Duodenal mucosa (tissue), 2 donors: ENCODE results near the gene ZNF195.
"Not testable (repeated sequence)": the region's sequence is repeated elsewhere in the genome, so short reads cannot be mapped to it uniquely, and the experiment has no call there.

ENCODE experiments used
- H3K27ac ChIP-seq: one replicate; pipeline ENCODE4 v1.7.0; 2013; ENCODE audit warnings: low read depth, low read length
- H3K27me3 ChIP-seq, 2 donors: one replicate each; pipeline ENCODE4 v1.7.0; 2013; ENCODE audit warnings: low read length in 2 of 2, control low read depth in 1 of 2; ENCODE audit not compliant: insufficient read depth in 2 of 2, control insufficient read depth in 1 of 2
- H3K36me3 ChIP-seq, 2 donors: one replicate each; pipeline ENCODE4 v1.7.0; 2013; ENCODE audit warnings: low read length in 2 of 2, control low read depth in 1 of 2; ENCODE audit not compliant: insufficient read depth in 2 of 2, control insufficient read depth in 1 of 2
- H3K4me1 ChIP-seq, 2 donors: one replicate each; pipeline ENCODE4 v1.7.0; 2013; ENCODE audit warnings: low read length in 2 of 2, control low read depth in 1 of 2; ENCODE audit not compliant: insufficient read depth in 2 of 2, control insufficient read depth in 1 of 2
- H3K4me3 ChIP-seq, 2 donors: one replicate each; pipeline ENCODE4 v1.7.0; 2013; ENCODE audit warnings: low read length in 2 of 2, low read depth in 1 of 2
- H3K9ac ChIP-seq, 2 donors: one replicate each; pipeline ENCODE4 v1.7.0; 2013; ENCODE audit warnings: low read length in 2 of 2, low read depth in 1 of 2
- H3K9me3 ChIP-seq, 2 donors: one replicate each; pipeline ENCODE4 v1.7.0; 2013; ENCODE audit warnings: low read length in 2 of 2, control low read depth in 1 of 2; ENCODE audit not compliant: control insufficient read depth in 1 of 2

Gene ZNF195

DNA sequence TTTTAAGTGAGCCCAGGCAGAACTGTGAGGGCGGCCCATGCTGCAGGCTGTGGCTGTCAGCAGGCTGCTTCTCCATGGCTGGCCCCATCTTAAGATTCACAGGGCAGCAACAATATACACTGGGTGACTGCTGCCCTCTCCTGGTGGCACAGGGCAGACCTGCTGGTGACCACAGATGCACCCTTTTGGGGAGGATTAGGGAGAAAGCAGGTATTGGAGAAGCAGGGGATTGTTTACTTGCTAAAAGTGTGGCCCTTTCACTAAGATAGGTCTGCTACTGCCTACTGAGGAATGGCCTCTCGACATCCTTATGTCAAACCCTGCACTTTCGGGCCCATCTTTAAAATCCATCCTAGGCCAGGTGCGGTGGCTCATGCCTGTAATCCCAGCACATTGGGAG is 38.1 kb upstream of the ZNF195 start:
- H3K36me3 ChIP-seq, H3K27ac ChIP-seq, H3K27me3 ChIP-seq, H3K9me3 ChIP-seq, H3K4me1 ChIP-seq, H3K4me3 ChIP-seq, H3K9ac ChIP-seq: not testable (repeated sequence)

DNA sequence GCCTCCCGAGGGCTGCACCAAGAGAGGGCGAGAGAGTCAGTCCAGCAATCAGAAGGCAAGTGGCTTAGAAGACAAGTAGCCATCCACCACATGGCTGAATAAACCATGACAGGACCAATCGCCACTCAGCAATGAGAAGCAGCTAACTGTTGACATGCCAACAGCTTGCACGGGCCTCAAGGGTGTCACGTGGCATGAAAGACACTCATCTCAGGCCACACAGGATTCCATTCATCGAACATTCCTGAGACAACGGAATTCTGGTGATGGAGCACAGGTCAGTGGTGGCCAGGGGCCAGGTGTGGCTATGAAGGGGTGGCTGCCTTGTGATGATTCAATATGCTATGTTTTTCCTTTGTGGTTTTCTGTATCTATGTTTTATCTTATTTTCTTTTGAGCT is 36.4 kb upstream of the ZNF195 start:
- H3K4me3 ChIP-seq, H3K36me3 ChIP-seq, H3K4me1 ChIP-seq, H3K27me3 ChIP-seq, H3K9ac ChIP-seq, H3K9me3 ChIP-seq, H3K27ac ChIP-seq: not testable (repeated sequence)

DNA sequence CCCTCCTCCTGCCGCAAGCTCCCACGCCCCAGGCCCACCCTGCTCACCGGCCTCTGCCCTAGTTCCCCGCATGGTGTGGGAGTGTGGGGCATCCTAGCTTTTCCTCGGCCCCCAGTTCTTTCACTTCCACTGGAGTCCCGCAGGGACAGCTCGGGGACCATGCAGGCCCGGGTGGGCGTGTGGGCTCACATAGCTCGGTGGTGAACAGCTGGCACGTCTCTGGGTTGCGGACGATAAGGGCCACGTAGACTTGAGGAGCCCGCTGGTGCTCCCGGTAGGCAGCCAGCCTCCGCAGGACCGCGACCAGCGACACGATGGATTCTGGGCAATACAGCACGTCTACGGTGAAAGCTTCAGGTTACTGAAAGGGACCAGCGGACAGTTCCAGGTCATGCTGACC is 34.7 kb upstream of the ZNF195 start:
- not testable (repeated sequence) for H3K27ac ChIP-seq, H3K9me3 ChIP-seq, H3K4me3 ChIP-seq, H3K9ac ChIP-seq, H3K36me3 ChIP-seq, H3K4me1 ChIP-seq, H3K27me3 ChIP-seq

DNA sequence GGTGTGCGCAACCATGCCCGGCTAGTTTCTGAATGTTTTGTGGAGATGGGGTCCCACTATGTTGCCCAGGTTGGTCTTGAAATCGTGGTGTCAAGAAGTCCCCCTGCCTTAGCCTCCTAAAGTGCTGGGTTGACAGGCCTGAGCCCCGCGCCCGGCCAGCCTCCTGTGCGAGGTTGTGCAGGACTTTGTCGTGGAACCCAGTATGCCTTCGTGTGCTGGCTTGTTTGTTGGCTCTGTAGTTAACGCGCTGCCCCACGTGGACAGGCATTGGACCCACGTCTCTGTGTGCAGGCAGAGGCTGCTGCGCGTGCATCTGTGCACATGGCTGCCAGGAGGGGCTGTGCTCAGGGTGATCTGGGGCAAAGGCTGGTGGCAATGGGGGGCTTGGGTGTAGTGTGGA is 33.9 kb upstream of the ZNF195 start:
- Histone ChIP-seq H3K27ac (no peak overlapping the region), H3K4me3 (no peak overlapping the region), H3K36me3 (no peaks in the 10 kb centered on the region), H3K9ac (no peak overlapping the region), H3K27me3 (no peaks in the 10 kb centered on the region), H3K4me1 (no peaks in the 10 kb centered on the region), H3K9me3 (no peaks in the 10 kb centered on the region)

DNA sequence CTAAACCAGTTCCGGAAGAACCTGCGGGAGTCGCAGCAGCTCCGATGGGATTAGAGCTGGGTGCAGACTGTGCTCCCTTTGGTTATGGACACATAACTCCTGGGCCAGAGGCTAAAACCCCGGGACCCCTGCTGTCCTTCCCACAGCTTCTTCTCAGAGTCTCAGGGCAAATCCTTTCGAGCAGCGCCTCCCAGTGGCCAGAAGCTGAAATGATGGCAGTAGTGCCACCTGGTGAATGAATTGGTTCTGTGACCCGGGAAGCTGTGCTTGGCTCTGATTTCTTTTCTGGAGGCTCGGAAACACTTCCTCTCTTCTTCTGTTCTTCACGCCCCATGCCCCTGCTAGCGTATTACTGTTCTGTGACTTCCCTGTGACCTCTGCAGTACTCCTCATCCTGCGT is 29.8 kb upstream of the ZNF195 start:
- not testable (repeated sequence) for H3K36me3 ChIP-seq, H3K9ac ChIP-seq, H3K9me3 ChIP-seq, H3K27ac ChIP-seq, H3K4me1 ChIP-seq, H3K4me3 ChIP-seq, H3K27me3 ChIP-seq

DNA sequence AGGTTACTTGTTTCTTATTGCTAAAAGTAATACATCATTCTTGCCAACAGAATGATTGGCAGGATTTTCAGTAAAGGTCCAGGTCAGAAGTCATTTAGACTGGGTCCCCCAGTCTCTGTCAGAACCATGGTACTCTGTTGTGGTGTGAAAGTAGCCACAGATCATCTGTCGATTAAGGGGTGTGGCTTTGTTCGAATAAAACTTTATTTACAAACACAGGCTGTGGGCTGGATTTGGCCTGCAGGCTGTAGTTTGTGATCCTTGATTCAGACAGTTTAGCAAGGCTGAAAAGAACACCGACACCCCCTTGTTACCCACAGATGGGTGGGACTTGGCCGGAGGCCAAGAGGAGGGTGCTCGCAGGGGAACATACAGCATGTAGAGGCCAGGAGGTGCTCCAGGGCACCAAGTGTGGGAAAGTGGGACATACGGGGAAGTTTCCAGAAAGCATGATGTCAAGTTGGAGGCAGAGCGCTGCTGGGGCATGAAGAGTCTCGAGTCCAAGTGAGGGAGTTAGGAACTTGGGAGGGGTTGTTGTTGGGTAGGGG is 29.2 kb upstream of the ZNF195 start:
- H3K27me3 ChIP-seq, H3K4me1 ChIP-seq, H3K4me3 ChIP-seq, H3K9ac ChIP-seq, H3K36me3 ChIP-seq, H3K27ac ChIP-seq, H3K9me3 ChIP-seq: not testable (repeated sequence)

DNA sequence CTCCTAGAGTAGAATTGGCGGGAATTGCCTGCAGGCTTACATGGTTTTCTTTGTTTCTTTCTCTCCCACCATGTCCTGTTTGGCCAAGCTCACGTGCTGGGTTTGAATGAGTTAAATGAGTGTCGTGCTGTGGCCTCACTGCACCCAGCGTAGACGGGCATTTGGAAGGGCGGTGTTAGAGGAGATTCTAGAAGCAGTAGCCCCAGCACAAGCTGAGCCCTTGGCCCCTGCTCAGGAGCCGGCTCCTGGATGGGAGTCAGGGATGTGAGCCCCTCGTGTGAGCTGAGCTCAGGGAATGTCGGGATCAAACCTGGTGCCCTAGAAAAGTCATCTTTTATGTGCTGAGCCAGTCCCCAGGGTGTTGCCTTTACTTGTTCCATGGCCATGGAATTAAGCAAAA is 28.0 kb upstream of the ZNF195 start:
- H3K36me3 ChIP-seq, H3K4me3 ChIP-seq, H3K9me3 ChIP-seq, H3K27ac ChIP-seq, H3K27me3 ChIP-seq, H3K4me1 ChIP-seq, H3K9ac ChIP-seq: not testable (repeated sequence)

DNA sequence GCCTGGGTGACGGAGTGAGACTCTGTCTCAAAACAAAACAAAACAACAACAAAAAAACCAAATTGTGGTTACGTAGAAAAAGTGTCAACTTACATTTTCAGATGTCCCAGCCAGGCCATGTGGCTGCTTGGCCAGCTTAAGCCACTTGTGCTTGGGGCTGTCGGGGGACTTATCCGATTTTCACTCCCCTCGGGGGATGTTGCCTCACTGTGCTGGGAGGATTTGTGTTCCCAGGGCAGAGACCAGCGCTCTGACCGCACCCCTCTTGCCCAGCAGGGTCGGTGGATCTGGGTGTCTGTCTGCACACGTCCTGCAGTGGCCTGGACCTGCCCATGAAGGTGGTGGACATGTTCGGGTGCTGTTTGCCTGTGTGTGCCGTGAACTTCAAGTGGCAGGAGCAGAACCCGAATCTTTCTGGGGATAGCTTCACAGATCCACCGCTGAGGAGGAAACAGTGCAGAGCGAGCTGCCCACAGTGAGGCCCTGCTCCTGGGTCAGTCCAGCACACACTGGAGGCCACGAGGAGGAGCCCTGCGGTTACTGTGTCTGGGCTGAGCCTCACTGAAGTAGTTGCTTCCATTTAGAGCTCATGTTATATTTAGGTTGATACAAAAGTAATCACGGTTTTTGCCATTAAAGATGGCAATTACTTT is 27.4 kb upstream of the ZNF195 start:
- H3K27ac ChIP-seq, H3K9me3 ChIP-seq, H3K27me3 ChIP-seq, H3K4me3 ChIP-seq, H3K9ac ChIP-seq, H3K4me1 ChIP-seq, H3K36me3 ChIP-seq: not testable (repeated sequence)

DNA sequence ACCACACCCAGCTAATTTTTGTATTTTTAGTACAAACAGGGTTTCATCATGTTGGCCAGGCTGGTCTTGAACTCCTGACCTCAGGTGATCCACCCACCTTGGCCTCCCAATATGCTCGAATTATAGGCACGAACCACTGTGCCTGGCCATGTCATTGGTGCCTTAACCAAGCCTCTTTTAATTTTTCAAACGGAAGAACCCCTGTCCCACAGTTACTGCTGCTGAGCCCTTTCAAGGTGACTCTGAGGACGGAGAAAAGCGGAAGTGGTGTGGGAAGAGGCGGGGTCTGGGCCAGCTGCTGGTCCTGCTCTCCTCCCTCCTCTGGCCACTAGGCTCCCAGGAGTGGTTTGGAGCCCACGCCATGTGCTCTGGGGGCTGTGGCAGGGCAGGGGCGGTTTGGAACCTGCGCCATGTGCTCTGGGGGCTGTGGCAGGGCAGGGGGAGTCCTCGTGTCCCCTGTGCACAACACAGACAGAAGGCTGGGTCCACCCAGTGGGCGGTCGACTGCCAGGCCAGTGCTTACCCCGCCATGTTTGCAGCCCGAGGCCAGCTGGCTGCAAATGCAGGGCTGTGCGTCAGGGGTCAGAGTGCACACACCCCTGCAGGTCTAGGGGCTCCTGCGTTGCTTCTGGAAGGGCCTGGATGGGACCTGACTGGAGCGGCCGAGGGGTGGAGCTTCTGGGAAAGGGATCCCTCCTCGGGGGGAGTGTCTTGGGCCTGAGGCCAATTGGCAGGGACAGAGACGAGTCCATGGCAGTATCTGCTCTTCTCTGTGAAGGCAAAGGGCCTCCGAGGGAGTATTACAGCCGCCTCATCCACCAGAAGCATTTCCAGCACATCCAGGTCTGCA is 25.4 kb upstream of the ZNF195 start:
- H3K4me1 ChIP-seq, H3K9ac ChIP-seq, H3K27me3 ChIP-seq, H3K4me3 ChIP-seq, H3K27ac ChIP-seq, H3K9me3 ChIP-seq, H3K36me3 ChIP-seq: not testable (repeated sequence)

DNA sequence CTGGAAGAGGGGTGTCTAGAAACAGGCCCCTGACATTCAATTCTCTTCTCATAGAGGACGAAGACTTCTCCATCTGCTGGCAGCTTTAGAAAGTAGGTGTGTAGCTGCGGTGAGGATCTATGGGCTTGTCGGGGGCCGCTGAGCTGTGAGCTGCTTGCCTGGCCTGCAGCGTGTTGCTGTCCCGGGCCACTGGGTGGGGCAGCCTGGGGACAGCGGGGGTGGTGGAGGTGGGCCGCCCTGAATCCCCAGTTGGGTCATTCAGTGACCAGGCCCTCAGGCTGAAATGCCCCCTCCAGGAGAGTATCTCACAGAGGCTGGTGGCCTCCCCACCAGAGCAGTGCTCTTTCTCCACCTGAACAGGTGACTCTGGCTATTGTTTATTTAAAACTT is 23.9 kb upstream of the ZNF195 start:
- H3K9ac ChIP-seq, H3K4me1 ChIP-seq, H3K36me3 ChIP-seq, H3K27ac ChIP-seq, H3K27me3 ChIP-seq, H3K9me3 ChIP-seq, H3K4me3 ChIP-seq: not testable (repeated sequence)
